NT2/D1 (cell line): ENCODE results near the gene IL20RA.

Experiments
- SUZ12 ChIP-seq: IDR thresholded peaks from 2 replicates; pipeline ENCODE4 v1.6.1; 2011; ENCODE audit not compliant: insufficient read length, insufficient read depth; ENCODE audit errors: extremely low read depth
- YY1 ChIP-seq: IDR thresholded peaks from 2 replicates; pipeline ENCODE4 v1.6.1; 2011; ENCODE audit not compliant: insufficient read length, insufficient read depth

- no peak for TF ChIP-seq YY1
- TF ChIP-seq SUZ12, result no peak
These were observed 74.8 kb downstream of the IL20RA start for GRCh38 chr6:136969930-136970329.
